H1 (cell line): ENCODE data around the gene ZAP70. TPM values are rescaled to one million over a fixed set of nuclear protein-coding genes. Genes with fewer than 3 reads are reported as not detected.

ENCODE experiments used
- ATF2 ChIP-seq: IDR thresholded peaks from 2 replicates; pipeline ENCODE4 v1.6.1; 2012; ENCODE audit warnings: low read length, inconsistent platforms
- USF2 ChIP-seq: IDR thresholded peaks from 2 replicates; pipeline ENCODE4 v1.6.1; 2011; ENCODE audit warnings: low read length, improper control_type of control experiment
- polyA plus RNA-seq, 7 experiments: library from polyadenylated mRNA; depleted of rRNA in 3 of 7; stranded (reverse) in 5 of 7; unstranded in 2 of 7; fragments of >200 nt in 5 of 7; fragments of 200-250 nt in 2 of 7; gene quantifications; 1 replicate in 5 of 7; 2 replicates in 1 of 7; 4 replicates in 1 of 7; pipeline versions ENCODE4 v1.2.1 to v1.2.3, GENCODE V29; 2011 to 2013; ENCODE audit warnings: missing spikeins in 2 of 7, mixed read lengths in 2 of 7
- total RNA-seq: library from RNA; stranded (reverse); fragmentation: NEBNext Ultra II Directional; extraction: Animal tissue kit (Norgen Biotek cat#: 25700); gene quantifications from 2 replicates; pipeline ENCODE4 v1.2.1, GENCODE V29; 2021

The ZAP70 gene
- total and polyA plus RNA-seq, 2 of the 8 experiments (the other 6 are each of a cell fraction or from before 2014, with no cell fraction given) = 0.15 TPM; not detected in 1

GRCh38 chr2:97774425-97774824 lies 61.0 kb downstream of the ZAP70 start (continued):
- 0 out of 2 replicates have a peak, but pooled peaks have one; percentile 37 for TF ChIP-seq ATF2
- no peak for TF ChIP-seq USF2
- TF ChIP-seq, all 59 proteins: peak for 3
